ENCODE results near the gene KRT36.

The KRT36 gene

DNA sequence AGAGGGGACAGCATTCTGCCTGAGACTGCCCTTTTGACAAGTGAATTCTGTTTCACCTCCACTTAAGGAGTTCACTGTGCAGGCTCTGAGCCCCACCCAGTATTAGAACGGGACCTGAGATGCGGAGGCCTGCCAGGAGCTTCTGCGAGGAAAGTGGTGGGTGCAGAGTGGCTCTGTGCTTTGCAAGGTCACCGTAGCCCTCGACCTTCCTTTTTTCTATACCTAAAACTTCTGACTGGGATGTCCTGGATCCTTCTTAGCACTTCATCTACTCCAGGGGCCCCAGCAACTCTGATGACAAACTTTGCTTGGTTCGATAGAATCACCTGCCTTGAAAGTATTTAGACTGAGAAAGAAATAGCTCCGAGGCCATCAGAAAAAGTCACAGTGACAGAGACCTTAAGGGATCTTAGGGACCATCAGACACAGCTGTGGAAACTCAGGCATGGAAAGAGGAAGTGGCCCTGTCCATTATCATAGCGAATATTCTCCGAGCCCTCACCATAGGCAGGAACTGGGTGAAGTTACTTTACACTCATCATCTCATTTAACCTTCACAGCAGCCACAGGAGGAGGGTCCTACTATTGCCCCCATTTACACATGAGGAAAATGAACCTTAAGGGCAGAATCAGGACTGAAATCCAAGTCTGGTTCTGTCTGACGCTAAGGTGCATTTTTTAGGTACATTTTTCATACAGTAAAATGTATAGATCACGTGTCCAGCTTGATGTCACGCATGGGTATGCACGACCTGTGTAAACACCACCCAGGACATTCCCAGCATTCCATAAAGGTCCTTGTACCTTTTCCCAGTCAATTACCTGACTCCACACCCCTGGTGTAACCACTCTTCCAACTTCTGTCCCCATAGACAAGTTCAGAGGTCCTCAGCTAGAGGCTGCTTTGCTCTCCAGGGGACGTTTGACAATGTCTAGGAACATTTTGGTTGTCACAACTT is 16.4 kb upstream of the KRT36 start:
- H3K4ac ChIP-seq (ENCODE audit: low read depth, low read length), result no peak overlapping the region
- H3K27ac ChIP-seq (ENCODE audit: low read depth, low read length), result no peak overlapping the region
- H3K9me3 ChIP-seq (ENCODE audit: insufficient read depth, low read depth, low read length), result peaks cover 1% of the 10 kb centered on the region
- peak; percentile 68 to 84 for DNase-seq
- H3K79me2 ChIP-seq (ENCODE audit: control insufficient read depth, insufficient read depth, low read length, poor library complexity), result no peaks in the 10 kb centered on the region
- H2BK5ac ChIP-seq (ENCODE audit: low read depth, low read length, poor library complexity), result no peak overlapping the region
- no peak overlapping the region for H2BK12ac ChIP-seq (ENCODE audit: low read length)
- H3K4me1 ChIP-seq (ENCODE audit: control insufficient read depth in 1 of 2, insufficient read depth in 2 of 2, low read length in 2 of 2), result peaks cover 2 to 3% of the 10 kb centered on the region in 2 experiments
- no peak overlapping the region for H3K14ac ChIP-seq (ENCODE audit: low read length)
- no peak overlapping the region for H4K8ac ChIP-seq (ENCODE audit: low read depth, low read length)
- H3K18ac ChIP-seq (ENCODE audit: low read length), result no peak overlapping the region
- no peaks in the 10 kb centered on the region for H3K79me1 ChIP-seq (ENCODE audit: low read length)
- no peak overlapping the region for H3K4me3 ChIP-seq (ENCODE audit: low read depth, low read length)
- no peak overlapping the region for H3K4me2 ChIP-seq (ENCODE audit: low read length)
- no CpG with 5 or more reads among the region's 14 CpGs for WGBS (ENCODE audit: extremely low coverage, insufficient coverage, insufficient read length)
- H3K23ac ChIP-seq (ENCODE audit: low read length), result no peak overlapping the region
- no peak overlapping the region for H2AK5ac ChIP-seq (ENCODE audit: low read length)
- no peak overlapping the region for H3K9ac ChIP-seq (ENCODE audit: low read length)
- no peak overlapping the region for H4K91ac ChIP-seq (ENCODE audit: low read depth, low read length)
- no peak overlapping the region for H2AFZ ChIP-seq (ENCODE audit: insufficient read depth, low read length, poor library complexity)
- no peak overlapping the region for H4K12ac ChIP-seq (ENCODE audit: low read depth, low read length)
- H2BK120ac ChIP-seq (ENCODE audit: insufficient read depth, low read length, poor library complexity), result no peak overlapping the region
- no peaks in the 10 kb centered on the region for H3K36me3 ChIP-seq (ENCODE audit: control insufficient read depth in 1 of 2, insufficient read depth in 2 of 2, low read length in 2 of 2)
- no peaks in the 10 kb centered on the region for H3K27me3 ChIP-seq (ENCODE audit: insufficient read depth, low read length)

DNA sequence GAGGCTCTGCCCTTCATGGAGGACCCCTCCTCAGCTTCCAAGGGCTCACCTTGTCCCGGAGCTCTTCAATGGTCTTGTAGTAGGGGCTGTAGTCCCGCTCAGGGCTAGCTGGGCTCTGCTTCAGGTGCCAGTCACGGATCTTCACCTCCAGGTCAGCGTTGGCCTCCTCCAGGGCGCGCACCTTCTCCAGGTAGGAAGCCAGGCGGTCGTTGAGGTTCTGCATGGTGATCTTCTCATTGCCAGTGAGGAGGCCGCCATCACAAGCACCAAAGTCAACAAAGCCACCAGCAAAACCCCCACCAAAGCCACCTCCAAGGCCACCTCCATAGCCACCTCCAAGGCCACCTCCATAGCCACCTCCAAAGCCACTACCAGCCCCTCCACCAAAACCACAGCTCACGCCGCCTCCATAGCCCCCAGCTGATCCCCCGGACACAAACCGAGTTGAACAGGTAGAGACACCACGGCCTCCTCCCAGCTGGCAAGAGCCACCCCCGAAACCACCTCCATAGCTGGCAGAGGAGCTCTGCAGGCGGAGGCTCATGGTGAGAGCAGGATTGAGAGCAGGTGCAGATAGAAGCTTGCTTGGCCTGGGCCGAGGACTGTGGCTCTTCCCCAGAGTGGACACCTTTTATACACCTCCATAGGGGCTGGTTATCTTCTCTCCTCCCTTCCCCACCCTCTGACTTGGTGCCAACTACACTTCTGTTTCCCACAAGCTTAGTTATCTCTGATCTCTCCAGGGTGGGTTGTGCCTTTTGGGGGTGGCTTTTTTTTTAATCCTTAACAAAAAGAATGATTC is 15.5 kb upstream of the KRT36 start, which contains the start of gene KRT13:
Gene KRT13, minus strand, starts transcription at position 606 of the 802 bp plus-strand sequence. Its CDS starts 62 bp downstream, at position 544.
- Histone ChIP-seq H2AK5ac (ENCODE audit: low read length) (no peak within 1 kb of the TSS), H2AFZ (ENCODE audit: insufficient read depth, low read length, poor library complexity) (no peak within 1 kb of the TSS), H3K27me3 (ENCODE audit: insufficient read depth, low read length) (no peaks in the 10 kb centered on the region), H4K12ac (ENCODE audit: low read depth, low read length) (no peak within 1 kb of the TSS), H4K8ac (ENCODE audit: low read depth, low read length) (no peak within 1 kb of the TSS), H2BK120ac (ENCODE audit: insufficient read depth, low read length, poor library complexity) (no peak within 1 kb of the TSS), H3K36me3 (ENCODE audit: control insufficient read depth in 1 of 2, insufficient read depth in 2 of 2, low read length in 2 of 2) (no peaks in the 10 kb centered on the region), H3K23ac (ENCODE audit: low read length) (no peak within 1 kb of the TSS), H3K9ac (ENCODE audit: low read length) (no peak within 1 kb of the TSS), H3K4ac (ENCODE audit: low read depth, low read length) (no peak within 1 kb of the TSS), H3K18ac (ENCODE audit: low read length) (no peak within 1 kb of the TSS), H2BK12ac (ENCODE audit: low read length) (no peak within 1 kb of the TSS), H3K27ac (ENCODE audit: low read depth, low read length) (no peak within 1 kb of the TSS), H3K79me1 (ENCODE audit: low read length) (no peaks in the 10 kb centered on the region), H3K9me3 (ENCODE audit: insufficient read depth, low read depth, low read length) (peaks cover 1% of the 10 kb centered on the region), H3K79me2 (ENCODE audit: control insufficient read depth, insufficient read depth, low read length, poor library complexity) (no peaks in the 10 kb centered on the region), H3K4me3 (ENCODE audit: low read depth, low read length) (no peak within 1 kb of the TSS), H2BK5ac (ENCODE audit: low read depth, low read length, poor library complexity) (no peak within 1 kb of the TSS), H3K14ac (ENCODE audit: low read length) (no peak within 1 kb of the TSS), H4K91ac (ENCODE audit: low read depth, low read length) (no peak within 1 kb of the TSS), H3K4me2 (ENCODE audit: low read length) (no peak within 1 kb of the TSS), H3K4me1 (ENCODE audit: control insufficient read depth in 1 of 2, insufficient read depth in 2 of 2, low read length in 2 of 2) (peaks cover 0 to 6% of the 10 kb centered on the region in 2 experiments)
- DNase-seq, result no peak
- no CpG with 5 or more reads among the region's 17 CpGs for WGBS (ENCODE audit: extremely low coverage, insufficient coverage, insufficient read length)

DNA sequence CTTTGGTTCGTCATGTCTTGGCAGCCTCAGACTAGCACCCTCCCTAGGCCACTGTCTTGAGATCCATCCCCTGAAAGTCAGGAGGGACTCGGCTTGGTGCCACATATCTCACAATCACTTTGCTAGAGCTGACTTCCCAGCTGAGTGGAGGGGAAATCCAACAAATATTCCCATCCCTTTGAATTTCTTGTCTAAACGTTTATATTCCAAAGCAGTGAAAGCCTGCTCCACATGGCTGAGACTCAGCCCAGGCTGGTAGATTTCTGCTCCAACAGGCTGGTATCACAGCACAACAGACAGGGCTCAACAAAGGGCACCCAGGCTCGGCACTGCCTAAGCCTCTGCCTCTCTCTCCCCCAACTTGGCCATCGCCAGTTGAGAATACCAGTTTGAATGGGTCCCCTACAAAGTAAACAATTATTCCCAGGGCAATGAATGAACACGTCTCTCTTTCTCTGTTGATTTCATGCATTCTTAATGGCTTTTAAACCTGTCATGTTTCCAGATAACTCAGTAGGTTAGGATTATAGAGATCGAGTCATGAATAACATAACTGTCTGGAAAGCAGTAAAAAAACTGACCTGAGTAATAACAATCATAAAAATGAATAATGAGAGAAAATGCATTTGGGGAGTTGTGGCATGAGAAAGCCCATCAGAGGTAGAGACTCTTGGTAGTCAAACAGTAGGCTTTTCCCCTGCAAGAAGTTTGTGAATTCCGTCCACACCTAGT is 14.7 kb upstream of the KRT36 start:
- Histone ChIP-seq H4K91ac (ENCODE audit: low read depth, low read length) (no peak overlapping the region), H3K14ac (ENCODE audit: low read length) (no peak overlapping the region), H3K27ac (ENCODE audit: low read depth, low read length) (no peak overlapping the region), H4K8ac (ENCODE audit: low read depth, low read length) (no peak overlapping the region), H2BK120ac (ENCODE audit: insufficient read depth, low read length, poor library complexity) (no peak overlapping the region), H4K12ac (ENCODE audit: low read depth, low read length) (no peak overlapping the region), H3K4me1 (ENCODE audit: control insufficient read depth in 1 of 2, insufficient read depth in 2 of 2, low read length in 2 of 2) (peaks cover 0 to 11% of the 10 kb centered on the region in 2 experiments), H3K23ac (ENCODE audit: low read length) (no peak overlapping the region), H3K4ac (ENCODE audit: low read depth, low read length) (no peak overlapping the region), H3K4me2 (ENCODE audit: low read length) (no peak overlapping the region), H3K79me2 (ENCODE audit: control insufficient read depth, insufficient read depth, low read length, poor library complexity) (no peaks in the 10 kb centered on the region), H2AFZ (ENCODE audit: insufficient read depth, low read length, poor library complexity) (no peak overlapping the region), H3K27me3 (ENCODE audit: insufficient read depth, low read length) (no peaks in the 10 kb centered on the region), H3K9ac (ENCODE audit: low read length) (no peak overlapping the region), H2BK5ac (ENCODE audit: low read depth, low read length, poor library complexity) (no peak overlapping the region), H3K79me1 (ENCODE audit: low read length) (no peaks in the 10 kb centered on the region), H3K9me3 (ENCODE audit: insufficient read depth, low read depth, low read length) (peaks cover 1% of the 10 kb centered on the region), H3K18ac (ENCODE audit: low read length) (no peak overlapping the region), H3K36me3 (ENCODE audit: control insufficient read depth in 1 of 2, insufficient read depth in 2 of 2, low read length in 2 of 2) (no peaks in the 10 kb centered on the region), H3K4me3 (ENCODE audit: low read depth, low read length) (no peak overlapping the region), H2BK12ac (ENCODE audit: low read length) (no peak overlapping the region), H2AK5ac (ENCODE audit: low read length) (no peak overlapping the region)
- DNase-seq, result no peak
- WGBS (ENCODE audit: extremely low coverage, insufficient coverage, insufficient read length), result no CpG with 5 or more reads among the region's 8 CpGs

DNA sequence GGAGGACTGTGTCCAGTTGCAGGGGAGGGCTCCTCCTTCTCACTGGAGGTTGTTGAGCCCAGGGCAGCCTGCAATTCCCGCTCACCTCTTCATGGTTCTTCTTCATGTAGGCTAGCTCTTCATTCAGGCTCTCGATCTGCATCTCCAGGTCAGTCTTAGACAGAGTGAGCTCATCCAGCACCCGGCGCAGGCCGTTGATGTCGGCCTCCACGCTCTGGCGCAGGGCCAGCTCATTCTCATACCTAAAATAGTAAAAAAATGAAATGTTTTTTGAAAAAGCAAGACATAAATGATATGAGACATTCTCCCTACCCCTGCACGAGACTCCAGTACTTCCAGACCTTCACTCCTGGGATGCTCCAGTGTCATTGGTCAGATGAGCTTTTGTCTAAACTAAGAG is 13.5 kb upstream of the KRT36 start:
- no peak overlapping the region for H2BK12ac ChIP-seq (ENCODE audit: low read length)
- H3K18ac ChIP-seq (ENCODE audit: low read length), result no peak overlapping the region
- H3K9me3 ChIP-seq (ENCODE audit: insufficient read depth, low read depth, low read length), result peaks cover 1% of the 10 kb centered on the region
- no peak overlapping the region for H3K9ac ChIP-seq (ENCODE audit: low read length)
- no peaks in the 10 kb centered on the region for H3K36me3 ChIP-seq (ENCODE audit: control insufficient read depth in 1 of 2, insufficient read depth in 2 of 2, low read length in 2 of 2)
- no peak overlapping the region for H4K12ac ChIP-seq (ENCODE audit: low read depth, low read length)
- no peak overlapping the region for H4K91ac ChIP-seq (ENCODE audit: low read depth, low read length)
- H2BK5ac ChIP-seq (ENCODE audit: low read depth, low read length, poor library complexity), result no peak overlapping the region
- no peak overlapping the region for H4K8ac ChIP-seq (ENCODE audit: low read depth, low read length)
- no peak overlapping the region for H3K23ac ChIP-seq (ENCODE audit: low read length)
- H3K27ac ChIP-seq (ENCODE audit: low read depth, low read length), result no peak overlapping the region
- H3K4me1 ChIP-seq (ENCODE audit: control insufficient read depth in 1 of 2, insufficient read depth in 2 of 2, low read length in 2 of 2), result peaks cover 0 to 11% of the 10 kb centered on the region in 2 experiments
- no peaks in the 10 kb centered on the region for H3K79me2 ChIP-seq (ENCODE audit: control insufficient read depth, insufficient read depth, low read length, poor library complexity)
- H3K79me1 ChIP-seq (ENCODE audit: low read length), result no peaks in the 10 kb centered on the region
- no peak for DNase-seq
- H3K4ac ChIP-seq (ENCODE audit: low read depth, low read length), result no peak overlapping the region
- H3K4me3 ChIP-seq (ENCODE audit: low read depth, low read length), result no peak overlapping the region
- no peak overlapping the region for H2AK5ac ChIP-seq (ENCODE audit: low read length)
- no peak overlapping the region for H3K4me2 ChIP-seq (ENCODE audit: low read length)
- H3K27me3 ChIP-seq (ENCODE audit: insufficient read depth, low read length), result no peaks in the 10 kb centered on the region
- H2AFZ ChIP-seq (ENCODE audit: insufficient read depth, low read length, poor library complexity), result no peak overlapping the region
- no peak overlapping the region for H3K14ac ChIP-seq (ENCODE audit: low read length)
- WGBS (ENCODE audit: extremely low coverage, insufficient coverage, insufficient read length), result no CpG with 5 or more reads among the region's 9 CpGs
- H2BK120ac ChIP-seq (ENCODE audit: insufficient read depth, low read length, poor library complexity), result no peak overlapping the region
